Right atrium auricular region (tissue), 2 donors: ENCODE measurements around the gene CD109. TPM values are rescaled to one million over a fixed set of nuclear protein-coding genes. Genes with fewer than 3 reads are reported as not detected.

Source experiments
- DNase-seq: peaks from one replicate; pipeline ENCODE4 v3.0.0-alpha.2; 2019; ENCODE audit warnings: low spot score
- H3K27ac ChIP-seq, 2 donors: fragments of 200-600 bp; sonication (generic); 1 replicate in 1 of 2; 2 replicates in 1 of 2; pipeline ENCODE4 v1.5.1; 2016 to 2019
- H3K27me3 ChIP-seq, 2 donors: fragments of 200-600 bp; sonication (generic); one replicate each; pipeline versions ENCODE4 v1.5.1 to v1.6.0; 2017 to 2019
- H3K36me3 ChIP-seq: fragments of 200-600 bp; sonication (generic); one replicate; pipeline ENCODE4 v1.5.1; 2016
- H3K4me1 ChIP-seq, 2 donors: fragments of 200-600 bp; sonication (generic); one replicate each; pipeline versions ENCODE4 v1.5.1 to v1.6.0; 2017 to 2019
- H3K4me3 ChIP-seq, 2 donors: fragments of 200-600 bp; sonication (generic); 1 replicate in 1 of 2; 2 replicates in 1 of 2; pipeline ENCODE4 v1.5.1; 2017 to 2019; ENCODE audit warnings: mild to moderate bottlenecking in 1 of 2, moderate library complexity in 1 of 2
- H3K9me3 ChIP-seq, 2 donors: fragments of 200-600 bp; sonication (generic); one replicate each; pipeline ENCODE4 v1.5.1; 2019
- CTCF ChIP-seq, 2 donors: fragments of 200-600 bp; sonication (generic); IDR thresholded peaks; one replicate each; pipeline ENCODE4 v1.5.1; 2019; ENCODE audit warnings: antibody characterized with exemption in 2 of 2
- total RNA-seq, 2 donors: library from RNA; depleted of rRNA; stranded (reverse); fragments of >200 nt; gene quantifications; one replicate each; pipeline ENCODE4 v1.1.0, GENCODE V29; 2016

Gene CD109
- total RNA-seq, 2 donors from 2014 or later = 18.7 to 30.1 TPM

- TF ChIP-seq CTCF (IDR thresholded peaks at IDR 0.05) = no peak
- no peak for DNase-seq
- Histone ChIP-seq H3K27me3 (no peaks in the 10 kb centered on the region), H3K27ac (no peak overlapping the region), H3K4me3 (no peak overlapping the region), H3K4me1 (no peaks in the 10 kb centered on the region), H3K9me3 (no peaks in the 10 kb centered on the region), H3K36me3 (no peaks in the 10 kb centered on the region)
Measured at GRCh38 chr6:73870907-73871306, 174.9 kb downstream of the CD109 start.

- Histone ChIP-seq H3K27ac (no peak overlapping the region), H3K4me1 (no peaks in the 10 kb centered on the region), H3K4me3 (no peak overlapping the region), H3K9me3 (no peaks in the 10 kb centered on the region), H3K27me3 (no peaks in the 10 kb centered on the region), H3K36me3 (no peaks in the 10 kb centered on the region)
- DNase-seq = no peak
- no peak for TF ChIP-seq CTCF (IDR thresholded peaks at IDR 0.05)
Measured at GRCh38 chr6:73873081-73873480, 177.1 kb downstream of the CD109 start.

Other genes with a start within 250 kb of the CD109 start
- gene CGAS, start 243.9 kb upstream of the CD109 start, total RNA-seq = 1 to 10 TPM; 1.4 to 1.7 TPM
- gene MTO1, start 234.5 kb upstream of the CD109 start, total RNA-seq = 10 to 100 TPM; 16.1 to 22.6 TPM
- gene EEF1A1, start 175.2 kb upstream of the CD109 start, total RNA-seq = 1,000 to 10,000 TPM; 4,165 to 5,616 TPM
- 10 to 100 TPM; 10.2 to 11.8 TPM for gene SLC17A5, start 42.2 kb upstream of the CD109 start, total RNA-seq